HEK293T (cell line): Measurements from ENCODE around the gene L3MBTL4.

Source experiments
- ARNT ChIP-seq: fragments of 450-650 bp; IDR thresholded peaks from 2 replicates; pipeline ENCODE4 v1.6.1; 2017; ENCODE audit warnings: mild to moderate bottlenecking
- BHLHE40 ChIP-seq: fragments of 450-650 bp; IDR thresholded peaks from 2 replicates; pipeline ENCODE4 v1.6.1; 2016; ENCODE audit warnings: mild to moderate bottlenecking, moderate library complexity, borderline replicate concordance
- CTBP1 ChIP-seq: fragments of 450-650 bp; IDR thresholded peaks from 2 replicates; pipeline ENCODE4 v1.6.1; 2016; ENCODE audit warnings: borderline replicate concordance
- TARDBP ChIP-seq: fragments of 450-650 bp; IDR thresholded peaks from 2 replicates; pipeline ENCODE4 v1.6.1; 2016
- TF ChIP-seq, protein P1 (sequence below): fragments of 450-650 bp; IDR thresholded peaks from 2 replicates; pipeline ENCODE4 v1.6.1; 2016

DNA sequence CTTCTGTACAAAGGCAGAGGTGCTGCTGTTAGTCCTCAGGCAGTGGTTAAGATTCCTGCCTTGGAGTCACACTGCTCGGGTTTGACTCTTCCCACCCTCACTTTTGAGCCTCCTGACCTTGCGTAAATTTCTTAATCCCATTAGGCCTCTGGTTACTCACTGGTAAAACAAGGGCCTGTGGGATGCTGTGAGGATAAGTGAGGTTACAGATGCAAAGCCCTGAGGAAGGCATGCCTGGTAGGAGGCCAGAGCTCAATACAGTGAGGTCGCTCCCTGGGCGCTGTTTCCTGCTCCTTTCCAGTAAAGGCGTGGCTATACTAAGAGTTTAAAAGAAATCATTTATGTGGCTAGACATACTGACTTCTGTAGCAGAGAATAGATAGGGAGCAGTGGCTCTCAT is 391.9 kb downstream of the L3MBTL4 start:
- no peak for TF ChIP-seq BHLHE40
- no peak for TF ChIP-seq CTBP1
- TF ChIP-seq TARDBP: no peak
- no peak for TF ChIP-seq ARNT
- TF ChIP-seq, protein P1, sequence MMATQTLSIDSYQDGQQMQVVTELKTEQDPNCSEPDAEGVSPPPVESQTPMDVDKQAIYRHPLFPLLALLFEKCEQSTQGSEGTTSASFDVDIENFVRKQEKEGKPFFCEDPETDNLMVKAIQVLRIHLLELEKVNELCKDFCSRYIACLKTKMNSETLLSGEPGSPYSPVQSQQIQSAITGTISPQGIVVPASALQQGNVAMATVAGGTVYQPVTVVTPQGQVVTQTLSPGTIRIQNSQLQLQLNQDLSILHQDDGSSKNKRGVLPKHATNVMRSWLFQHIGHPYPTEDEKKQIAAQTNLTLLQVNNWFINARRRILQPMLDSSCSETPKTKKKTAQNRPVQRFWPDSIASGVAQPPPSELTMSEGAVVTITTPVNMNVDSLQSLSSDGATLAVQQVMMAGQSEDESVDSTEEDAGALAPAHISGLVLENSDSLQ: no peak
